A673 (cell line): ENCODE measurements around the gene RGS7.

Source experiments
- EZH2 ChIP-seq: fragments of 200-600 bp; sonication (generic); IDR thresholded peaks from 2 replicates; pipeline ENCODE4 v1.6.1; 2017; ENCODE audit warnings: borderline replicate concordance, low read depth, mild to moderate bottlenecking, mixed read lengths, antibody characterized with exemption, low read length; ENCODE audit not compliant: poor library complexity, severe bottlenecking
- TF ChIP-seq, protein P1 (sequence below): fragments of 300-800, 200-600 bp; sonication (generic); conservative IDR thresholded peaks from 2 replicates; pipeline ENCODE4 v1.5.1; 2017; ENCODE audit warnings: low read depth, mild to moderate bottlenecking, antibody characterized with exemption, low read length, moderate library complexity, mixed read lengths

DNA sequence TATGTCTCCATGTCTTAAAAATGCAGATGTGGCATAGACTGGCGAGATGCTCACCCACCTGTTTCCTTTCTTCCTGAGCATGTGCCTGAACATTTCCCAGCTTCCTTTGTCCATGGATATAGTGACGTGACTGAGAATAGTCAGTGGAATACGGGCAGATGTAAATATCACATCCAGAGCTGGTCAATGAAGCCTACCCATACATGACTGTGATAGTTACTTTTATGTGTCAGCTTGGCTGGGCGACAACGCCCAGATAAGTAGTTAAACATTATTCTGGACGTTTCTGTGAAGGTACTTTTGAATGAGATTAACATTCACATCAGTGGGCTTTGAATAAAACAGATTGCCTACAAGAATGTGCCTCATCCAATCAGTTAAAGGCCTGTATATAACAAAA is 135.7 kb downstream of the RGS7 start:
- TF ChIP-seq, protein P1, sequence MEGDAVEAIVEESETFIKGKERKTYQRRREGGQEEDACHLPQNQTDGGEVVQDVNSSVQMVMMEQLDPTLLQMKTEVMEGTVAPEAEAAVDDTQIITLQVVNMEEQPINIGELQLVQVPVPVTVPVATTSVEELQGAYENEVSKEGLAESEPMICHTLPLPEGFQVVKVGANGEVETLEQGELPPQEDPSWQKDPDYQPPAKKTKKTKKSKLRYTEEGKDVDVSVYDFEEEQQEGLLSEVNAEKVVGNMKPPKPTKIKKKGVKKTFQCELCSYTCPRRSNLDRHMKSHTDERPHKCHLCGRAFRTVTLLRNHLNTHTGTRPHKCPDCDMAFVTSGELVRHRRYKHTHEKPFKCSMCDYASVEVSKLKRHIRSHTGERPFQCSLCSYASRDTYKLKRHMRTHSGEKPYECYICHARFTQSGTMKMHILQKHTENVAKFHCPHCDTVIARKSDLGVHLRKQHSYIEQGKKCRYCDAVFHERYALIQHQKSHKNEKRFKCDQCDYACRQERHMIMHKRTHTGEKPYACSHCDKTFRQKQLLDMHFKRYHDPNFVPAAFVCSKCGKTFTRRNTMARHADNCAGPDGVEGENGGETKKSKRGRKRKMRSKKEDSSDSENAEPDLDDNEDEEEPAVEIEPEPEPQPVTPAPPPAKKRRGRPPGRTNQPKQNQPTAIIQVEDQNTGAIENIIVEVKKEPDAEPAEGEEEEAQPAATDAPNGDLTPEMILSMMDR: no peak
- TF ChIP-seq EZH2: no peak
